Measurements from ENCODE around the gene CSKMT. TPM values are rescaled to one million over a fixed set of nuclear protein-coding genes. Genes with fewer than 3 reads are reported as not detected.
A peak's percentile ranks its signal among the peaks of the same experiment; 100 is the strongest.

The CSKMT gene
- total and polyA plus RNA-seq, 10 donors, result 3.0 to 59.4 (median 15.1) TPM

- Histone ChIP-seq H3K4me3 (no peak overlapping the region), H3K27me3 (replicated peaks in 1 of 7) (no peaks in the 10 kb centered on the region), H3K36me3 (peaks cover 6 to 100% (median 96%) of the 10 kb centered on the region in 6 donors), H3K4me1 (peaks cover 0 to 85% (median 25%) of the 10 kb centered on the region in 6 donors), H3K9me3 (no peaks in the 10 kb centered on the region), H3K27ac (no peak overlapping the region)
- intact Hi-C loops (cut with DNase I; ENCODE audit: low total_unique reads), result no loop called here
- DNase-seq, result no peak
- TF ChIP-seq CTCF (IDR thresholded peaks at IDR 0.05 in 8 of 11, conservative IDR thresholded peaks at IDR 0.05 in 3 of 11) (no peak), POLR2AphosphoS5 (IDR thresholded peaks at IDR 0.05) (no peak), POLR2A (IDR thresholded peaks at IDR 0.05) (no peak)
- WGBS, 5 donors, result 89 to 97% (median 91%) methylated on average over 5 of the region's 5 CpGs
Observed at GRCh38 chr11:62716206-62716605, 51.1 kb downstream of the CSKMT start.

GRCh38 chr11:62716816-62717215 lies 51.7 kb downstream of the CSKMT start:
- Histone ChIP-seq H3K36me3 (peaks cover 12 to 100% (median 96%) of the 10 kb centered on the region in 6 donors), H3K9me3 (no peaks in the 10 kb centered on the region), H3K4me1 (peaks cover 0 to 90% (median 27%) of the 10 kb centered on the region in 6 donors), H3K27ac (peak overlapping the region in 1 of 8 donors; percentile 31), H3K4me3 (no peak overlapping the region), H3K27me3 (replicated peaks in 1 of 7) (no peaks in the 10 kb centered on the region)
- TF ChIP-seq POLR2A (IDR thresholded peaks at IDR 0.05), result no peak
- TF ChIP-seq POLR2AphosphoS5 (IDR thresholded peaks at IDR 0.05), result peak in 2 of 3 donors; percentile 10 to 17
- intact Hi-C loops (cut with DNase I; ENCODE audit: low total_unique reads), result no loop called here
- WGBS, 5 donors, result 85 to 92% (median 88%) methylated on average over 11 of the region's 11 CpGs
- no peak for DNase-seq

Small RNA genes lying within 50 kb of the gene (small RNA-seq; reads per million reads assigned to genes)
- 0 reads per million in 4 donors for gene SNORA57

Other genes with a start within 250 kb of the CSKMT start
- not detected for gene SCGB1A1, start 246.3 kb upstream of the CSKMT start, total RNA-seq
- gene SCGB1A1, start 246.3 kb upstream of the CSKMT start, polyA plus RNA-seq, result under 1 TPM in 1 of 3 donors, not detected in 2; 0.35 TPM
- gene AHNAK, start 118.5 kb upstream of the CSKMT start, total RNA-seq, result 100 to 1,000 TPM; 168 to 370 (median 289) TPM
- gene AHNAK, start 118.5 kb upstream of the CSKMT start, polyA plus RNA-seq, result 10 to 100 TPM; 11.8 to 24.0 (median 12.0) TPM
- 1,000 to 10,000 TPM in 6 of 7 donors, 100 to 1,000 TPM in 1; 989 to 1,475 (median 1,270) TPM for gene EEF1G, start 91.4 kb upstream of the CSKMT start, total RNA-seq
- 1,000 to 10,000 TPM; 2,364 to 2,501 (median 2,474) TPM for gene EEF1G, start 91.4 kb upstream of the CSKMT start, polyA plus RNA-seq
- gene TUT1, start 73.8 kb upstream of the CSKMT start, total RNA-seq, result 10 to 100 TPM; 14.4 to 30.9 (median 20.1) TPM
- gene TUT1, start 73.8 kb upstream of the CSKMT start, polyA plus RNA-seq, result 10 to 100 TPM; 14.5 to 24.1 (median 16.1) TPM
- gene MTA2, start 63.4 kb upstream of the CSKMT start, total RNA-seq, result 100 to 1,000 TPM; 102 to 154 (median 114) TPM
- 10 to 100 TPM; 55.3 to 94.6 (median 58.5) TPM for gene MTA2, start 63.4 kb upstream of the CSKMT start, polyA plus RNA-seq
- 100 to 1,000 TPM in 5 of 7 donors, 10 to 100 TPM in 2; 46.7 to 159 (median 116) TPM for gene EML3, start 52.5 kb upstream of the CSKMT start, total RNA-seq
- 100 to 1,000 TPM in 1 of 3 donors, 10 to 100 TPM in 2; 51.0 to 116 (median 78.6) TPM for gene EML3, start 52.5 kb upstream of the CSKMT start, polyA plus RNA-seq
- 1 to 10 TPM; 4.3 to 8.8 (median 5.6) TPM for gene ROM1, start 52.1 kb upstream of the CSKMT start, total RNA-seq
- gene ROM1, start 52.1 kb upstream of the CSKMT start, polyA plus RNA-seq, result 10 to 100 TPM in 1 of 3 donors, 1 to 10 TPM in 2; 4.2 to 15.0 (median 6.1) TPM
- gene B3GAT3, start 43.3 kb upstream of the CSKMT start, total RNA-seq, result 10 to 100 TPM; 25.2 to 43.7 (median 37.1) TPM
- gene B3GAT3, start 43.3 kb upstream of the CSKMT start, polyA plus RNA-seq, result 10 to 100 TPM; 41.9 to 65.7 (median 63.1) TPM
- 100 to 1,000 TPM; 122 to 245 (median 198) TPM for gene GANAB, start 18.7 kb upstream of the CSKMT start, total RNA-seq
- gene GANAB, start 18.7 kb upstream of the CSKMT start, polyA plus RNA-seq, result 10 to 100 TPM; 49.0 to 72.4 (median 53.6) TPM
- 10 to 100 TPM; 16.9 to 34.5 (median 24.8) TPM for gene INTS5, start 12.0 kb upstream of the CSKMT start, total RNA-seq
- gene INTS5, start 12.0 kb upstream of the CSKMT start, polyA plus RNA-seq, result 10 to 100 TPM in 1 of 3 donors, 1 to 10 TPM in 2; 4.4 to 13.7 (median 7.0) TPM
- gene C11orf98, start 102 bp upstream of the CSKMT start, total RNA-seq, result 10 to 100 TPM; 30.9 to 43.7 (median 42.5) TPM
- 100 to 1,000 TPM; 144 to 164 (median 152) TPM for gene C11orf98, start 102 bp upstream of the CSKMT start, polyA plus RNA-seq
- 1 to 10 TPM; 4.9 to 6.5 (median 5.9) TPM for gene UQCC3, start 6.4 kb downstream of the CSKMT start, total RNA-seq
- gene UQCC3, start 6.4 kb downstream of the CSKMT start, polyA plus RNA-seq, result 10 to 100 TPM; 20.2 to 23.7 (median 23.3) TPM
- gene LBHD1, start 7.0 kb downstream of the CSKMT start, total RNA-seq, result 10 to 100 TPM in 6 of 7 donors, 1 to 10 TPM in 1; 10.0 to 20.2 (median 12.8) TPM
- 10 to 100 TPM in 2 of 3 donors, 1 to 10 TPM in 1; 7.3 to 21.2 (median 15.1) TPM for gene LBHD1, start 7.0 kb downstream of the CSKMT start, polyA plus RNA-seq
- gene UBXN1, start 13.8 kb downstream of the CSKMT start, total RNA-seq, result 100 to 1,000 TPM in 6 of 7 donors, 10 to 100 TPM in 1; 93.8 to 158 (median 128) TPM
- 100 to 1,000 TPM; 198 to 209 (median 203) TPM for gene UBXN1, start 13.8 kb downstream of the CSKMT start, polyA plus RNA-seq
- gene LRRN4CL, start 24.2 kb downstream of the CSKMT start, total RNA-seq, result not detected
- gene LRRN4CL, start 24.2 kb downstream of the CSKMT start, polyA plus RNA-seq, result under 1 TPM; 0.04 to 0.48 (median 0.17) TPM
- gene BSCL2, start 42.1 kb downstream of the CSKMT start, total RNA-seq, result 10 to 100 TPM; 25.6 to 66.0 (median 34.4) TPM
- 10 to 100 TPM; 47.7 to 62.6 (median 47.8) TPM for gene BSCL2, start 42.1 kb downstream of the CSKMT start, polyA plus RNA-seq
- not detected for gene GNG3, start 42.4 kb downstream of the CSKMT start, total RNA-seq
- gene GNG3, start 42.4 kb downstream of the CSKMT start, polyA plus RNA-seq, result under 1 TPM in 2 of 3 donors, not detected in 1; 0.12 to 0.13 TPM
- 10 to 100 TPM; 39.3 to 62.8 (median 48.5) TPM for gene HNRNPUL2, start 62.1 kb downstream of the CSKMT start, total RNA-seq
- 10 to 100 TPM; 26.4 to 37.1 (median 29.3) TPM for gene HNRNPUL2, start 62.1 kb downstream of the CSKMT start, polyA plus RNA-seq
- 10 to 100 TPM; 25.4 to 47.1 (median 30.5) TPM for gene TTC9C, start 63.2 kb downstream of the CSKMT start, total RNA-seq
- gene TTC9C, start 63.2 kb downstream of the CSKMT start, polyA plus RNA-seq, result 10 to 100 TPM; 27.8 to 35.6 (median 33.4) TPM
- 10 to 100 TPM in 5 of 7 donors, 1 to 10 TPM in 2; 6.6 to 14.5 (median 11.1) TPM for gene ZBTB3, start 88.8 kb downstream of the CSKMT start, total RNA-seq
- 1 to 10 TPM; 3.2 to 4.9 (median 3.9) TPM for gene ZBTB3, start 88.8 kb downstream of the CSKMT start, polyA plus RNA-seq
- gene POLR2G, start 96.3 kb downstream of the CSKMT start, total RNA-seq, result 10 to 100 TPM; 52.1 to 74.0 (median 60.2) TPM
- gene POLR2G, start 96.3 kb downstream of the CSKMT start, polyA plus RNA-seq, result 100 to 1,000 TPM; 129 to 153 (median 135) TPM
- 10 to 100 TPM; 16.6 to 28.8 (median 23.7) TPM for gene TAF6L, start 106.1 kb downstream of the CSKMT start, total RNA-seq
- gene TAF6L, start 106.1 kb downstream of the CSKMT start, polyA plus RNA-seq, result 10 to 100 TPM; 11.9 to 37.5 (median 21.1) TPM
- gene TMEM179B, start 122.1 kb downstream of the CSKMT start, total RNA-seq, result 10 to 100 TPM; 39.0 to 80.8 (median 48.3) TPM
- 10 to 100 TPM; 46.1 to 57.1 (median 54.6) TPM for gene TMEM179B, start 122.1 kb downstream of the CSKMT start, polyA plus RNA-seq
- 10 to 100 TPM; 11.2 to 27.8 (median 13.6) TPM for gene TMEM223, start 126.7 kb downstream of the CSKMT start, total RNA-seq
- gene TMEM223, start 126.7 kb downstream of the CSKMT start, polyA plus RNA-seq, result 10 to 100 TPM; 19.0 to 32.8 (median 25.0) TPM
- 100 to 1,000 TPM in 4 of 7 donors, 10 to 100 TPM in 3; 87.7 to 125 (median 118) TPM for gene NXF1, start 140.1 kb downstream of the CSKMT start, total RNA-seq
- 100 to 1,000 TPM in 2 of 3 donors, 10 to 100 TPM in 1; 83.1 to 271 (median 194) TPM for gene NXF1, start 140.1 kb downstream of the CSKMT start, polyA plus RNA-seq
- gene STX5, start 166.7 kb downstream of the CSKMT start, total RNA-seq, result 10 to 100 TPM; 40.5 to 50.7 (median 43.7) TPM
- 10 to 100 TPM; 20.9 to 27.0 (median 23.5) TPM for gene STX5, start 166.7 kb downstream of the CSKMT start, polyA plus RNA-seq
- not detected for gene TEX54, start 167.5 kb downstream of the CSKMT start, total RNA-seq
- not detected for gene TEX54, start 167.5 kb downstream of the CSKMT start, polyA plus RNA-seq
- 10 to 100 TPM; 29.0 to 62.2 (median 46.4) TPM for gene WDR74, start 174.3 kb downstream of the CSKMT start, total RNA-seq
- gene WDR74, start 174.3 kb downstream of the CSKMT start, polyA plus RNA-seq, result 10 to 100 TPM; 56.0 to 66.2 (median 60.1) TPM
- 100 to 1,000 TPM; 102 to 138 (median 114) TPM for gene SLC3A2, start 215.6 kb downstream of the CSKMT start, total RNA-seq
- gene SLC3A2, start 215.6 kb downstream of the CSKMT start, polyA plus RNA-seq, result 10 to 100 TPM; 48.7 to 58.4 (median 52.8) TPM